Neural progenitor cell (in vitro differentiated cells): Measurements from ENCODE around the gene PCTP. TPM values are rescaled to one million over a fixed set of nuclear protein-coding genes. Genes with fewer than 3 reads are reported as not detected.

ENCODE experiments used
- DNase-seq: peaks from one replicate; pipeline ENCODE4 v3.0.0-alpha.2; 2016; ENCODE audit warnings: low spot score
- H2AFZ ChIP-seq: fragments of 200-600 bp; sonication (generic); replicated peaks from 2 replicates; pipeline ENCODE4 v1.6.1; 2016; ENCODE audit warnings: antibody characterized with exemption
- H3F3A ChIP-seq: fragments of 200-600 bp; sonication (generic); 2 replicates; pipeline ENCODE4 v1.6.1; 2016; ENCODE audit warnings: antibody characterized with exemption, low read depth
- H3K27ac ChIP-seq: fragments of 200-600 bp; sonication (generic); 2 replicates; pipeline ENCODE4 v1.5.1; 2016; ENCODE audit warnings: mild to moderate bottlenecking
- H3K27me3 ChIP-seq: fragments of 200-600 bp; sonication (generic); 2 replicates; pipeline ENCODE4 v1.6.1; 2016; ENCODE audit warnings: mild to moderate bottlenecking, moderate library complexity
- H3K36me3 ChIP-seq: fragments of 200-600 bp; sonication (generic); 2 replicates; pipeline ENCODE4 v1.5.1; 2016
- H3K4me1 ChIP-seq: fragments of 200-600 bp; sonication (generic); 2 replicates; pipeline ENCODE4 v1.6.1; 2016; ENCODE audit warnings: mixed run types
- H3K4me2 ChIP-seq: fragments of 200-600 bp; sonication (generic); 2 replicates; pipeline ENCODE4 v1.6.1; 2016
- H3K4me3 ChIP-seq: fragments of 200-600 bp; sonication (generic); 2 replicates; pipeline ENCODE4 v1.5.1; 2016
- H3K79me2 ChIP-seq: fragments of 200-600 bp; sonication (generic); 2 replicates; pipeline ENCODE4 v1.6.1; 2016; ENCODE audit warnings: low read depth
- H3K9ac ChIP-seq: fragments of 200-600 bp; sonication (generic); 2 replicates; pipeline ENCODE4 v1.6.1; 2016
- H3K9me3 ChIP-seq: fragments of 200-600 bp; sonication (generic); 2 replicates; pipeline ENCODE4 v1.5.1; 2016; ENCODE audit warnings: low read depth
- H4K20me1 ChIP-seq: fragments of 200-600 bp; sonication (generic); 2 replicates; pipeline ENCODE4 v1.6.1; 2016; ENCODE audit warnings: low read depth
- H3K27ac Mint-ChIP-seq: 3 replicates; pipeline ENCODE4 v1.8.0; 2021; ENCODE audit warnings: mixed read lengths
- H3K27me3 Mint-ChIP-seq: 2 replicates; pipeline ENCODE4 v1.8.0; 2022; ENCODE audit warnings: low read depth, mild to moderate bottlenecking, inconsistent platforms, moderate library complexity, mixed read lengths; ENCODE audit not compliant: insufficient read depth
- H3K36me3 Mint-ChIP-seq: 3 replicates; pipeline ENCODE4 v1.8.0; 2021; ENCODE audit warnings: mixed read lengths
- H3K4me1 Mint-ChIP-seq: 3 replicates; pipeline ENCODE4 v1.8.0; 2021; ENCODE audit warnings: mixed read lengths
- H3K4me3 Mint-ChIP-seq: 3 replicates; pipeline ENCODE4 v1.8.0; 2021; ENCODE audit warnings: mild to moderate bottlenecking, moderate library complexity, mixed read lengths
- H3K9me3 Mint-ChIP-seq: 3 replicates; pipeline ENCODE4 v1.8.0; 2020; ENCODE audit warnings: mixed read lengths
- CTCF ChIP-seq: fragments of 200-600 bp; sonication (generic); IDR thresholded peaks from 2 replicates; pipeline ENCODE4 v1.5.1; 2017; ENCODE audit warnings: antibody characterized with exemption, mild to moderate bottlenecking
- EZH2 ChIP-seq: fragments of 200-600 bp; sonication (generic); IDR thresholded peaks from 2 replicates; pipeline ENCODE4 v1.6.1; 2017; ENCODE audit warnings: antibody characterized with exemption, mild to moderate bottlenecking, moderate library complexity
- EZH2phosphoT487 ChIP-seq: fragments of 200-600 bp; sonication (generic); IDR thresholded peaks from 2 replicates; pipeline ENCODE4 v1.6.1; 2017; ENCODE audit warnings: antibody characterized with exemption
- total RNA-seq: library from RNA; depleted of rRNA; stranded (reverse); fragments of >200 nt; gene quantifications from 2 replicates; pipeline ENCODE4 v1.2.3, GENCODE V29; 2015; ENCODE audit warnings: low replicate concordance

PCTP gene
- total RNA-seq, 1 donor from 2014 or later, result 26.5 TPM

- Histone ChIP-seq H3K36me3 (no peaks in the 10 kb centered on the region), H3K27ac (no peak overlapping the region), H3K4me2 (no peak overlapping the region), H3K27me3 (no peaks in the 10 kb centered on the region), H3K4me3 (no peak overlapping the region), H3K79me2 (no peaks in the 10 kb centered on the region), H3K9me3 (no peaks in the 10 kb centered on the region), H3K9ac (no peak overlapping the region), H2AFZ (no peak overlapping the region), H3K4me1 (no peaks in the 10 kb centered on the region), H4K20me1 (no peaks in the 10 kb centered on the region), H3F3A (no peaks in the 10 kb centered on the region)
- H3K27me3 Mint-ChIP-seq, result peaks cover 3% of the 10 kb centered on the region
- H3K36me3 Mint-ChIP-seq, result peaks cover 2% of the 10 kb centered on the region
- peaks cover 11% of the 10 kb centered on the region for H3K9me3 Mint-ChIP-seq
- H3K4me3 Mint-ChIP-seq, result no peak overlapping the region
- no peak overlapping the region for H3K27ac Mint-ChIP-seq
- TF ChIP-seq EZH2 (no peak), EZH2phosphoT487 (no peak), CTCF (no peak)
- H3K4me1 Mint-ChIP-seq, result no peaks in the 10 kb centered on the region
- no peak for DNase-seq
Observed at GRCh38 chr17:55820675-55821074, 69.8 kb downstream of the PCTP start.

GRCh38 chr17:55822028-55822427 is 71.2 kb downstream of the PCTP start:
- Histone ChIP-seq H3K9me3 (no peaks in the 10 kb centered on the region), H3K36me3 (no peaks in the 10 kb centered on the region), H2AFZ (no peak overlapping the region), H3F3A (no peaks in the 10 kb centered on the region), H3K4me1 (no peaks in the 10 kb centered on the region), H3K27me3 (no peaks in the 10 kb centered on the region), H3K27ac (no peak overlapping the region), H4K20me1 (no peaks in the 10 kb centered on the region), H3K4me2 (no peak overlapping the region), H3K79me2 (no peaks in the 10 kb centered on the region), H3K9ac (no peak overlapping the region), H3K4me3 (no peak overlapping the region)
- peaks cover 2% of the 10 kb centered on the region for H3K4me1 Mint-ChIP-seq
- H3K4me3 Mint-ChIP-seq, result no peak overlapping the region
- no peak for DNase-seq
- H3K36me3 Mint-ChIP-seq, result peaks cover 2% of the 10 kb centered on the region
- H3K27ac Mint-ChIP-seq, result no peak overlapping the region
- no peak for TF ChIP-seq CTCF
- TF ChIP-seq EZH2phosphoT487, result no peak
- no peak for TF ChIP-seq EZH2
- H3K9me3 Mint-ChIP-seq, result peaks cover 11% of the 10 kb centered on the region
- H3K27me3 Mint-ChIP-seq, result peaks cover 3% of the 10 kb centered on the region

DNA sequence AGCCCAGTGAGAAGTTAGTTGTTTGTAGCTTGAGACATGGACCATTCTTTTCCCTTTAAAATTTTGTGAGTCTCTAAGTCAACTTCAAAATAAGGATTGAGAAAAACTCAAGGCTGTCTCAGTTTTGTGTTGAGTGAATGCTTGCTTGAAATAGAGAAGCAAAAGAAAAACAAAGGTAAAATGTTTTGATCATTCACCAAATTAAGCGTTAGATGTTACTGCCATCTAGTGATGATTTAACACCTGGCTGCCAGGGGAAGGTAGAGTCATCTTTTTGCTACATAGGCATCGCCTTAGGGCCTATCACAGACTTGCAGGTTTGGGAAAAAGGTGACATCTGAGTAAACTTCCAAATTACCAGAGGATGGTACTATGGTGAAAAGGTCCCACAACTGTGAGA is 74.4 kb downstream of the PCTP start:
- H3K27ac Mint-ChIP-seq, result no peak overlapping the region
- Histone ChIP-seq H3K4me3 (no peak overlapping the region), H2AFZ (peak overlapping the region; percentile 76), H3K4me1 (peaks cover 13% of the 10 kb centered on the region), H3K27me3 (no peaks in the 10 kb centered on the region), H3K27ac (no peak overlapping the region), H3K79me2 (no peaks in the 10 kb centered on the region), H4K20me1 (no peaks in the 10 kb centered on the region), H3K4me2 (no peak overlapping the region), H3K36me3 (no peaks in the 10 kb centered on the region), H3F3A (peaks cover 9% of the 10 kb centered on the region), H3K9me3 (no peaks in the 10 kb centered on the region), H3K9ac (no peak overlapping the region)
- H3K9me3 Mint-ChIP-seq, result peaks cover 7% of the 10 kb centered on the region
- peaks cover 11% of the 10 kb centered on the region for H3K4me1 Mint-ChIP-seq
- peaks cover under 1% of the 10 kb centered on the region for H3K27me3 Mint-ChIP-seq
- TF ChIP-seq EZH2phosphoT487 (no peak), EZH2 (no peak), CTCF (peak; percentile 56)
- H3K4me3 Mint-ChIP-seq, result no peak overlapping the region
- H3K36me3 Mint-ChIP-seq, result no peaks in the 10 kb centered on the region
- peak; percentile 37 for DNase-seq

Other genes starting within 250 kb of the PCTP start
- gene SMIM36, start 239.6 kb upstream of the PCTP start, total RNA-seq, result not detected in 2 replicates
- gene TMEM100, start 28.2 kb upstream of the PCTP start, total RNA-seq, result 0.59 and 1.2 TPM in 2 replicates